HL-60 (cell line): ENCODE data around the gene RCC1.
"Not testable (repeated sequence)": the region's sequence is repeated elsewhere in the genome, so short reads cannot be mapped to it uniquely, and the experiment has no call there.

Experiments used
- DNase-seq, 2 experiments: peaks; one replicate each; pipeline ENCODE4 v3.0.0-alpha.2; 2010 to 2020; ENCODE audit warnings: low read depth in 1 of 2, low spot score in 1 of 2
- H3K27ac ChIP-seq: fragments of 250-450 bp; sonication (Bioruptor Pico); replicated peaks from 2 replicates; pipeline ENCODE4 v1.5.1; 2020; ENCODE audit warnings: mild to moderate bottlenecking, moderate library complexity
- H3K27me3 ChIP-seq: fragments of 250-450 bp; sonication (Bioruptor Pico); 2 replicates; pipeline ENCODE4 v1.5.1; 2021; ENCODE audit warnings: mild to moderate bottlenecking, moderate library complexity; ENCODE audit not compliant: insufficient read depth, poor library complexity, severe bottlenecking
- H3K4me3 ChIP-seq: replicated peaks from 2 replicates; pipeline ENCODE4 v1.5.1; 2011; ENCODE audit warnings: mild to moderate bottlenecking, control low read depth, low read length; ENCODE audit not compliant: insufficient read depth
- CTCF ChIP-seq: IDR thresholded peaks from one replicate; pipeline ENCODE4 v1.5.1; 2011; ENCODE audit warnings: low read length, control low read depth, inconsistent platforms; ENCODE audit not compliant: insufficient read depth
- GABPA ChIP-seq: IDR thresholded peaks from 2 replicates; pipeline ENCODE4 v1.6.1; 2012; ENCODE audit warnings: low read depth
- POLR2AphosphoS5 ChIP-seq: IDR thresholded peaks from 2 replicates; pipeline ENCODE4 v1.6.1; 2012; ENCODE audit warnings: low read depth
- REST ChIP-seq: IDR thresholded peaks from 2 replicates; pipeline ENCODE4 v1.6.1; 2012; ENCODE audit warnings: low read depth; ENCODE audit not compliant: insufficient replicate concordance
- SPI1 ChIP-seq: IDR thresholded peaks from 2 replicates; pipeline ENCODE4 v1.6.1; 2012; ENCODE audit warnings: low read depth, mild to moderate bottlenecking, borderline replicate concordance

Gene RCC1

DNA sequence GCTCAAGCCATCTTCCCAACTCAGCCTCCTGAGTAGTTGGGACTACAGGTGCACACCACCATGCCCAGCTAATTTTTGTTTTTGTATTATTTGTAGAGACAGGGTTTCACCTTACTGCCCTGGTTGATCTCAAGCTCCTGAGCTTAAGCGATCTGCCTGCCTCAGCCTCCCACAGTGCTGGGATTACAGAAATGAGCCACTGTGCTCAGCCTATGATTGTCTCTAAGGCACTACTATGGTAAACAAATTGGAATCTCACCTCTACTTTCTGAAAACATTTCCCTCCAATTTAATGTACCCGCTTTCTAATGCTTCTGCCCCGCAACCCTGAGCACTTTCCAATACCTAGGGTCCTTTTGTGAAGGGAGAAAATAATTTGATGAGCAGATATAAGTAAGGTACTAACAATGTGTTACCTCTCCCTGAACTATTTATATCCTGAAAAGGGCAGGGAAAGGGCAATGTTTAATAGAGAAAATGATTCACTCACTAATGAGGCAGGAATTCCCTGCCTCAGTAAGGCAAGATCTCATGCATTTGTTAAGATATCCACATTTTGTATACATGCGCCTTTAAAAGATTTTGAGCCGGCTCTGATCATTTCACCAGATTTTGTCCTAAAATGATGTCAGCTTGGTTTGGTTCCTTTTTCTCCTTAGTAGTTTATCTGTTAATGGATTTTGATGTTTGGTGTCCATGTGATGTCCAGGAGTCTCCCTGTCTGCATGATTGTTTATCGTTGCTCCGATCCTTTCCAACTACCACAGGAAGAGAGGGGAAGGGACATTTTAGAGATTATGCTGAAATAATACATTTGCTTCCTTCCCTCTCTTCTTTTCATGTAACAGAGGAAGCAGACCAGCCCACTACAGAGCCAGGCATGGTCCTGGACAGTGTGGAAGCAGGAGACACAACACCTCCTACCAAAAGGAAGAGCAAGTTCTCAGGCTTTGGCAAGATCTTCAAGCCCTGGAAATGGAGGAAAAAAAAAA is 47.3 kb upstream of the RCC1 start:
- Histone ChIP-seq H3K27me3 (no peaks in the 10 kb centered on the region), H3K27ac (no peak overlapping the region), H3K4me3 (no peak overlapping the region)
- TF ChIP-seq SPI1 (no peak), GABPA (no peak)
- no peak for DNase-seq

DNA sequence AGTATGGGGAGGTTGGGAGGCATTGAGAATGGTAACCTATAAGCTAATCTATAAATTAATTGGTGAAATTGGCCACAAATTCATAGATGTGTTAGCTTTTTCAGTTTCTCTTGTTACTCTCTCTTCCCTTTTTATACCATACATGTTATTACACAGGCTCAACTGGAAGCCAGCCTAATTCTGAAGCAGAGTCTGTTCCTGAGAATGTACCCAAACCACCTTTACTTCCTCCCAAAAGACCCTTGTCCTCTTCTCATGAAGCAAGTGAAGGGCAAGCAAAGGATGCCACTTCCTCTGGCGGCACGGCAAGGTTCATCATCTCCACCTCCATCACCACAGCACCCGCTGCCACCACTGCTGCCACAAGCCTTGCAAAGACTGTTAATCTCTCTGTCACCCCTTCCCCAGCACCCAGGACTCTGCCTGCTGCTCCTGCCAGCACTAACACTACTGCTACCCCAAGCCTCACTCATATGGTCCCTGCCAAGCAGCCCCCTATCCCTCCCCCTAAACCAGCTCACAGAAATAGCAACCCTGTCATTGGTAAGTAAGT is 39.5 kb upstream of the RCC1 start:
- Histone ChIP-seq H3K27ac (no peak overlapping the region), H3K27me3 (no peaks in the 10 kb centered on the region), H3K4me3 (no peak overlapping the region)
- no peak for TF ChIP-seq POLR2AphosphoS5
- no peak for DNase-seq

DNA sequence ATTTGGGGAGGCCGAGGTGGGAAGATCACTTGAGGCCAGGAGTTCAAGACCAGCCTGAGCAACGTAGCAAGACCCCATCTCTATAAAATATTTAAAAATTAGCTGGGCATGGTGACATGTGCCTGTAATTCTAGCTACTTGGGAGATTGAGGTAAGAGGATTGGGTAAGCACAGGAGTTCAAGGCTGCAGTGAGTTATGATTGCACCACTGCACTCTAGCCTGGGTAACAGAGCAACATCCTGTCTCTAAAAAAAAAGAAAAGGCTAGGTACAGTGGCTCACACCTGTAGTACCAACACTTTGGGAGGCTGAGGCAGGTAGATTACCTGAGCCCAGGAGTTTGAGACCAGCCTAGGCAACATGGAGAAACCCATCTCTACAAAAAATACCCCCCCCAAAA is 35.7 kb upstream of the RCC1 start:
- TF ChIP-seq GABPA (no peak), REST (no peak)
- no peaks in the 10 kb centered on the region for H3K27me3 ChIP-seq
- H3K27ac ChIP-seq, result no peak overlapping the region
- H3K4me3 ChIP-seq, result no peak overlapping the region
- DNase-seq, result peak in 1 of 2 experiments; percentile 48

DNA sequence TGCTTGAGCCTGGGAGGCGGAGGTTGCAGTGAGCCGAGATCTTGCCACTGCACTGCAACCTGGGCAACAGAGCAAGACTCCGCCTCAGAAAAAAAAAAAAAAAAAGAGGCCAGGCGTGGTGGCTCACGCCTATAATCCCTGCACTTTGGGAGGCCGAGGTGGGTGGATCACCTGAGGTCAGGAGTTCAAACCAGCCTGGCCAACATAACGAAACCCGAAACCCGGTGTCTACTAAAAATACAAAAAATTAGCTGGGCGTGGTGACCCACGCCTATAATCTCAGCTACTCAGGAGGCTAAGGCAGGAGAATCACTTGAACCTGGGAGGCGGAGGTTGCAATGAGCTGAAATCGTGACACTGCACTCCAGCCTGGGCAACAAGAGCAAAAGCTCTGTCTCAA is 26.3 kb upstream of the RCC1 start:
- not testable (repeated sequence) for DNase-seq, H3K27ac ChIP-seq, H3K4me3 ChIP-seq, H3K27me3 ChIP-seq

- H3K27ac ChIP-seq, result no peak overlapping the region
- H3K4me3 ChIP-seq, result no peak overlapping the region
- no peak for TF ChIP-seq POLR2AphosphoS5
- TF ChIP-seq GABPA, result no peak
- no peak for TF ChIP-seq SPI1
- no peak for DNase-seq
- H3K27me3 ChIP-seq, result no peaks in the 10 kb centered on the region
Measured at GRCh38 chr1:28480308-28480707, 25.5 kb upstream of the RCC1 start.

DNA sequence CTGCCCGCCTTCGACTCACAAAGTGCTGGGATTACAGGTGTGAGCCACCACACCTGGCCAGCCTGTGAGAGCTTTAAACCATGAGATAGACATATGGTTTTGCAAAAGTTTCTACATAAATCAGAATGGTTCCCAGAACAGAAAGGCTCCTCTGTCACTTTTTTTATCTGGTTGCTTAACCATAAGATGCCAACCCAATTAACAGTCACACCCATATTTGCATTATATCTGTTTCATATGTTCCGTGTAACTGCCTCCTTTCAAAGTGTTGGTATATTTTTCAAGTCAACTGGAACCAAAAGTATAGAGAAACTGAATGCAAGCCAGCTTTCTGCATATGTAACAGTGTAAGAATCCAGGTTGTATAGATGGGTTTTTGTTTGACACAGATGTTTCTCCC is 23.7 kb upstream of the RCC1 start:
- H3K27me3 ChIP-seq, result no peaks in the 10 kb centered on the region
- H3K4me3 ChIP-seq, result no peak overlapping the region
- H3K27ac ChIP-seq, result no peak overlapping the region
- no peak for TF ChIP-seq CTCF
- no peak for TF ChIP-seq REST
- TF ChIP-seq POLR2AphosphoS5, result no peak
- TF ChIP-seq GABPA, result no peak
- no peak for TF ChIP-seq SPI1
- DNase-seq, result no peak
